HL-60 (cell line): ENCODE results near the gene SYT12.

Experiments
- TF ChIP-seq, protein P1 (sequence below): IDR thresholded peaks from one replicate; pipeline ENCODE4 v1.5.1; 2011; ENCODE audit warnings: low read length, control low read depth, inconsistent platforms; ENCODE audit not compliant: insufficient read depth
- TF ChIP-seq, protein P2 (sequence below): IDR thresholded peaks from 2 replicates; pipeline ENCODE4 v1.6.1; 2012; ENCODE audit warnings: low read depth; ENCODE audit not compliant: insufficient replicate concordance

DNA sequence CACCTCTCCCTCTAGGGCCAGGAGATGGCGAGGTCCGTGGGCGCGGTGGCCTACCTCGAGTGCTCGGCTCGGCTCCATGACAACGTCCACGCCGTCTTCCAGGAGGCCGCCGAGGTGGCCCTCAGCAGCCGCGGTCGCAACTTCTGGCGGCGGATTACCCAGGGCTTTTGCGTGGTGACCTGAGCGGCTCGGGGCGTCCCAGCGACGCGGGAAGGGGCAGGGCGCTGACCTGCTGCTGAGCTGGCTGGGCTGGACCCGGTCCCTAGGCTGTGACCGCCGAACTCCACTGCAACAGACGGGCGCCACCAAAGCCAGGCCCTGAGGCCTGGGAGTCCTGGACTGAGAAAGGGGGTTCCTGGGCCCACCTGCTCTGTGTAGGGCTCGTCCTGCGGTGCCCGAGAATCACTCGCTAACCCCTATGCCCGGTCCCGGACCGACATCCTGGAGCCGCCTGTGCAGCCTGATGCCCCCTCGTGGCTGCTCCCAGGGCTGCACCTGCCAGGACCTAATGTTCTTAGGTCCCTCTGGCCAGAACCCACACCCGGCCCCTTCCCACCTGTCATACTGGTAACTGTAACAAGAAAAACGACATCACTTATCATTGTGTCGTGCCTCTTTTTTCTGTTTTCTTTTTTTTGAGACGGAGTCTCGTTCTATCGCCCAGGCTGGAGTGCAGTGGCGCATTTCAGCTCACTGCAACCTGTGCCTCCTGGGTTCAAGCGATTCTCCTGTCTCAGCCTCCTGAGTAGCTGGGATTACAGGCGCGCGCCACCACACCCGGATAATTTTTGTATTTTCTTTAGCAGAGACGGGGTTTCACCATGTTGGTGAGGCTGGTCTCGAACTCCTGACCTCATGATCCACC, 48.7 kb downstream of the SYT12 start:
- TF ChIP-seq, protein P1, sequence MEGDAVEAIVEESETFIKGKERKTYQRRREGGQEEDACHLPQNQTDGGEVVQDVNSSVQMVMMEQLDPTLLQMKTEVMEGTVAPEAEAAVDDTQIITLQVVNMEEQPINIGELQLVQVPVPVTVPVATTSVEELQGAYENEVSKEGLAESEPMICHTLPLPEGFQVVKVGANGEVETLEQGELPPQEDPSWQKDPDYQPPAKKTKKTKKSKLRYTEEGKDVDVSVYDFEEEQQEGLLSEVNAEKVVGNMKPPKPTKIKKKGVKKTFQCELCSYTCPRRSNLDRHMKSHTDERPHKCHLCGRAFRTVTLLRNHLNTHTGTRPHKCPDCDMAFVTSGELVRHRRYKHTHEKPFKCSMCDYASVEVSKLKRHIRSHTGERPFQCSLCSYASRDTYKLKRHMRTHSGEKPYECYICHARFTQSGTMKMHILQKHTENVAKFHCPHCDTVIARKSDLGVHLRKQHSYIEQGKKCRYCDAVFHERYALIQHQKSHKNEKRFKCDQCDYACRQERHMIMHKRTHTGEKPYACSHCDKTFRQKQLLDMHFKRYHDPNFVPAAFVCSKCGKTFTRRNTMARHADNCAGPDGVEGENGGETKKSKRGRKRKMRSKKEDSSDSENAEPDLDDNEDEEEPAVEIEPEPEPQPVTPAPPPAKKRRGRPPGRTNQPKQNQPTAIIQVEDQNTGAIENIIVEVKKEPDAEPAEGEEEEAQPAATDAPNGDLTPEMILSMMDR = peak; percentile 73
- TF ChIP-seq, protein P2, sequence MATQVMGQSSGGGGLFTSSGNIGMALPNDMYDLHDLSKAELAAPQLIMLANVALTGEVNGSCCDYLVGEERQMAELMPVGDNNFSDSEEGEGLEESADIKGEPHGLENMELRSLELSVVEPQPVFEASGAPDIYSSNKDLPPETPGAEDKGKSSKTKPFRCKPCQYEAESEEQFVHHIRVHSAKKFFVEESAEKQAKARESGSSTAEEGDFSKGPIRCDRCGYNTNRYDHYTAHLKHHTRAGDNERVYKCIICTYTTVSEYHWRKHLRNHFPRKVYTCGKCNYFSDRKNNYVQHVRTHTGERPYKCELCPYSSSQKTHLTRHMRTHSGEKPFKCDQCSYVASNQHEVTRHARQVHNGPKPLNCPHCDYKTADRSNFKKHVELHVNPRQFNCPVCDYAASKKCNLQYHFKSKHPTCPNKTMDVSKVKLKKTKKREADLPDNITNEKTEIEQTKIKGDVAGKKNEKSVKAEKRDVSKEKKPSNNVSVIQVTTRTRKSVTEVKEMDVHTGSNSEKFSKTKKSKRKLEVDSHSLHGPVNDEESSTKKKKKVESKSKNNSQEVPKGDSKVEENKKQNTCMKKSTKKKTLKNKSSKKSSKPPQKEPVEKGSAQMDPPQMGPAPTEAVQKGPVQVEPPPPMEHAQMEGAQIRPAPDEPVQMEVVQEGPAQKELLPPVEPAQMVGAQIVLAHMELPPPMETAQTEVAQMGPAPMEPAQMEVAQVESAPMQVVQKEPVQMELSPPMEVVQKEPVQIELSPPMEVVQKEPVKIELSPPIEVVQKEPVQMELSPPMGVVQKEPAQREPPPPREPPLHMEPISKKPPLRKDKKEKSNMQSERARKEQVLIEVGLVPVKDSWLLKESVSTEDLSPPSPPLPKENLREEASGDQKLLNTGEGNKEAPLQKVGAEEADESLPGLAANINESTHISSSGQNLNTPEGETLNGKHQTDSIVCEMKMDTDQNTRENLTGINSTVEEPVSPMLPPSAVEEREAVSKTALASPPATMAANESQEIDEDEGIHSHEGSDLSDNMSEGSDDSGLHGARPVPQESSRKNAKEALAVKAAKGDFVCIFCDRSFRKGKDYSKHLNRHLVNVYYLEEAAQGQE = no peak
